HepG2 (cell line): ENCODE measurements around the gene GAS1. TPM values are rescaled to one million over a fixed set of nuclear protein-coding genes. Genes with fewer than 3 reads are reported as not detected.

ENCODE experiments used
- FOXA1 ChIP-seq, 2 experiments: fragments of 450-650 bp in 1 of 2; sonication (generic) in 1 of 2; formaldehyde crosslinking in 1 of 2; IDR thresholded peaks; 2 replicates each; pipeline versions ENCODE4 v1.4.0 to v1.6.1; 2016 to 2020; ENCODE audit warnings: missing genetic modification reagents in 1 of 2
- FOXJ3 ChIP-seq: sonication (generic); formaldehyde crosslinking; IDR thresholded peaks from 2 replicates; pipeline ENCODE4 v1.4.0; 2020; ENCODE audit warnings: missing genetic modification reagents, mild to moderate bottlenecking, borderline replicate concordance
- FOXK1 ChIP-seq: sonication (generic); formaldehyde crosslinking; IDR thresholded peaks from 2 replicates; pipeline ENCODE4 v1.4.0; 2020; ENCODE audit warnings: low read depth, missing genetic modification reagents, borderline replicate concordance
- FOXP1 ChIP-seq, 2 experiments: fragments of 450-650 bp in 1 of 2; IDR thresholded peaks; 2 replicates each; pipeline ENCODE4 v1.6.1; 2017 to 2018; ENCODE audit warnings: antibody characterized with exemption in 1 of 2
- GATAD2A ChIP-seq: IDR thresholded peaks from 2 replicates; pipeline ENCODE4 v1.6.1; 2016
- HMG20B ChIP-seq: conservative IDR thresholded peaks from 2 replicates; pipeline ENCODE4 v1.6.1; 2016; ENCODE audit warnings: missing genetic modification reagents, missing compliant biosample characterization
- HNF1A ChIP-seq, 2 experiments: sonication (generic) in 1 of 2; formaldehyde crosslinking in 1 of 2; IDR thresholded peaks; 2 replicates each; pipeline versions ENCODE4 v1.4.0 to v1.6.1; 2016 to 2020; ENCODE audit warnings: borderline replicate concordance in 1 of 2, low read depth in 1 of 2, mild to moderate bottlenecking in 1 of 2, missing genetic modification reagents in 1 of 2
- MBNL3 ChIP-seq: fragments of 250-450 bp; sonication (Bioruptor Pico); conservative IDR thresholded peaks from 2 replicates; pipeline ENCODE4 v1.8.0; 2022; ENCODE audit warnings: mild to moderate bottlenecking, inconsistent platforms
- MLX ChIP-seq: IDR thresholded peaks from 2 replicates; pipeline ENCODE4 v1.6.1; 2016
- PITX1 ChIP-seq: sonication (generic); formaldehyde crosslinking; IDR thresholded peaks from 2 replicates; pipeline ENCODE4 v1.5.1; 2020; ENCODE audit warnings: mild to moderate bottlenecking, missing genetic modification reagents
- RFX3 ChIP-seq: IDR thresholded peaks from 2 replicates; pipeline ENCODE4 v1.6.1; 2016; ENCODE audit warnings: missing biosample characterization, missing genetic modification reagents
- SKI ChIP-seq: fragments of 450-650 bp; IDR thresholded peaks from one replicate; pipeline ENCODE4 v1.6.1; 2018; ENCODE audit warnings: mild to moderate bottlenecking; ENCODE audit not compliant: partially characterized antibody
- SKIL ChIP-seq: sonication (generic); formaldehyde crosslinking; IDR thresholded peaks from 2 replicates; pipeline ENCODE4 v1.8.0; 2022; ENCODE audit warnings: missing genetic modification reagents, mild to moderate bottlenecking, moderate library complexity, borderline replicate concordance
- SOX5 ChIP-seq: IDR thresholded peaks from 2 replicates; pipeline ENCODE4 v1.6.1; 2016; ENCODE audit warnings: borderline replicate concordance
- SOX6 ChIP-seq, 2 experiments: fragments of 450-650 bp in 1 of 2; sonication (generic) in 1 of 2; formaldehyde crosslinking in 1 of 2; IDR thresholded peaks; 2 replicates each; pipeline versions ENCODE4 v1.4.0 to v1.6.1; 2017 to 2020; ENCODE audit warnings: antibody characterized with exemption in 1 of 2, mild to moderate bottlenecking in 1 of 2, missing genetic modification reagents in 1 of 2
- TBX3 ChIP-seq: fragments of 450-650 bp; IDR thresholded peaks from 2 replicates; pipeline ENCODE4 v1.6.1; 2017; ENCODE audit warnings: antibody characterized with exemption, mild to moderate bottlenecking, inconsistent platforms, borderline replicate concordance
- ZNF253 ChIP-seq: sonication (generic); formaldehyde crosslinking; IDR thresholded peaks from 2 replicates; pipeline ENCODE4 v1.8.0; 2022; ENCODE audit warnings: mild to moderate bottlenecking, missing genetic modification reagents, borderline replicate concordance
- ZNF335 ChIP-seq: sonication (generic); formaldehyde crosslinking; IDR thresholded peaks from 2 replicates; pipeline ENCODE4 v1.4.0; 2020; ENCODE audit warnings: missing genetic modification reagents
- polyA plus RNA-seq, 8 experiments: library from polyadenylated mRNA; depleted of rRNA in 3 of 8; stranded (reverse) in 7 of 8; unstranded in 1 of 8; fragments of >200 nt; fragmentation: Illumina TruSeq in 4 of 8; extraction: Trizol in 4 of 8; gene quantifications; 2 replicates each; pipeline versions ENCODE4 v1.2.1 to v1.2.3, GENCODE V29; 2011 to 2016; ENCODE audit warnings: low read depth in 4 of 8, missing spikeins in 1 of 8, mixed read lengths in 1 of 8; ENCODE audit not compliant: insufficient read depth in 1 of 8
- total RNA-seq, 5 experiments: library from RNA; depleted of rRNA; stranded (reverse); fragments of >200 nt; fragmentation: Illumina TruSeq; extraction: Trizol; gene quantifications; 2 replicates each; pipeline ENCODE4 v1.2.3, GENCODE V29; 2016; ENCODE audit warnings: low read depth in 1 of 5

Gene GAS1
- total and polyA plus RNA-seq, 2 of the 13 experiments (the other 11 are each of a cell fraction or from before 2014, with no cell fraction given), result not detected

- TF ChIP-seq SOX6 (IDR thresholded peaks at IDR 0.05), result no peak
- peak; percentile 64 for TF ChIP-seq SOX6 (CRISPR knock-in tag; IDR thresholded peaks at IDR 0.05)
- TF ChIP-seq MBNL3 (CRISPR knock-in tag), result no peak
- TF ChIP-seq FOXP1 (IDR thresholded peaks at IDR 0.05), result no peak
- peak; percentile 87; the same call in 1 of the 2 replicates for TF ChIP-seq FOXP1 (CRISPR knock-in tag; IDR thresholded peaks at IDR 0.05)
- TF ChIP-seq HMG20B, result 0 out of 2 replicates have a peak, but pooled peaks have one; percentile 34
- no peak for TF ChIP-seq ZNF253 (CRISPR knock-in tag)
- TF ChIP-seq HNF1A (IDR thresholded peaks at IDR 0.05; ENCODE audit: low read depth), result peak; percentile 69
- TF ChIP-seq HNF1A (CRISPR knock-in tag; IDR thresholded peaks at IDR 0.05; ENCODE audit: borderline replicate concordance), result peak; percentile 37; the same call in 1 of the 2 replicates
- no peak for TF ChIP-seq FOXA1 (IDR thresholded peaks at IDR 0.05)
- peak; percentile 27 for TF ChIP-seq FOXA1 (CRISPR knock-in tag; IDR thresholded peaks at IDR 0.05)
- peak; percentile 73 for TF ChIP-seq PITX1 (CRISPR knock-in tag)
- 0 out of 2 replicates have a peak, but pooled peaks have one; percentile 17 for TF ChIP-seq SKIL (CRISPR knock-in tag)
- peak; percentile 67; the same call in 1 of the 2 replicates for TF ChIP-seq TBX3
- TF ChIP-seq GATAD2A (CRISPR knock-in tag), result 0 out of 2 replicates have a peak, but pooled peaks have one; percentile 33
- peak; percentile 44; the same call in 1 of the 2 replicates for TF ChIP-seq FOXJ3 (CRISPR knock-in tag)
- 0 out of 2 replicates have a peak, but pooled peaks have one; percentile 24 for TF ChIP-seq FOXK1 (CRISPR knock-in tag)
- 0 out of 2 replicates have a peak, but pooled peaks have one; percentile 12 for TF ChIP-seq SOX5 (CRISPR knock-in tag)
- TF ChIP-seq ZNF335 (CRISPR knock-in tag), result no peak
- TF ChIP-seq SKI, result peak; percentile 64
- TF ChIP-seq RFX3 (CRISPR knock-in tag), result no peak
- TF ChIP-seq MLX, result no peak
These were observed 3.8 kb downstream of the GAS1 start (continued) for GRCh38 chr9:86943201-86944113.
